ENCODE data around the gene ACSF2. TPM values are rescaled to one million over a fixed set of nuclear protein-coding genes. Genes with fewer than 3 reads are reported as not detected.

The ACSF2 gene
- total RNA-seq (44.4 TPM), polyA plus RNA-seq (ENCODE audit: insufficient read depth, low read depth, low replicate concordance) (404 TPM)
- long read RNA-seq, donor 1, partial matches to known transcripts, result 8 of 9 reads
- long read RNA-seq, donor 1, other reads (novel, unspliced or antisense), result 0 of 9 reads
- long read RNA-seq, donor 2, transcript ACSF2-201 (16 exons, 2,235 nt), result major isoform, 5 of 38 reads
- long read RNA-seq, donor 2, partial matches to known transcripts, result 30 of 38 reads
- long read RNA-seq, donor 2, other reads (novel, unspliced or antisense), result 0 of 38 reads
- long read RNA-seq, donor 3, partial matches to known transcripts, result 38 of 44 reads
- long read RNA-seq, donor 3, other reads (novel, unspliced or antisense), result 0 of 44 reads
- long read RNA-seq, donor 4, partial matches to known transcripts, result 38 of 49 reads
- long read RNA-seq, donor 4, other reads (novel, unspliced or antisense), result 6 of 49 reads
- long read RNA-seq, donor 5, result 0 reads
- long read RNA-seq, donor 6, partial matches to known transcripts, result 0 of 2 reads
- long read RNA-seq, donor 6, other reads (novel, unspliced or antisense), result 0 of 2 reads
- long read RNA-seq, donor 7, transcript ACSF2-201 (16 exons, 2,235 nt), result major isoform, 6 of 23 reads
- long read RNA-seq, donor 7, partial matches to known transcripts, result 11 of 23 reads
- long read RNA-seq, donor 7, other reads (novel, unspliced or antisense), result 5 of 23 reads
- long read RNA-seq, donor 8, partial matches to known transcripts, result 11 of 13 reads
- long read RNA-seq, donor 8, other reads (novel, unspliced or antisense), result 0 of 13 reads
- long read RNA-seq, donor 9, partial matches to known transcripts, result 5 of 6 reads
- long read RNA-seq, donor 9, other reads (novel, unspliced or antisense), result 0 of 6 reads
- long read RNA-seq, donor 10, partial matches to known transcripts, result 18 of 22 reads
- long read RNA-seq, donor 10, other reads (novel, unspliced or antisense), result 0 of 22 reads

DNA sequence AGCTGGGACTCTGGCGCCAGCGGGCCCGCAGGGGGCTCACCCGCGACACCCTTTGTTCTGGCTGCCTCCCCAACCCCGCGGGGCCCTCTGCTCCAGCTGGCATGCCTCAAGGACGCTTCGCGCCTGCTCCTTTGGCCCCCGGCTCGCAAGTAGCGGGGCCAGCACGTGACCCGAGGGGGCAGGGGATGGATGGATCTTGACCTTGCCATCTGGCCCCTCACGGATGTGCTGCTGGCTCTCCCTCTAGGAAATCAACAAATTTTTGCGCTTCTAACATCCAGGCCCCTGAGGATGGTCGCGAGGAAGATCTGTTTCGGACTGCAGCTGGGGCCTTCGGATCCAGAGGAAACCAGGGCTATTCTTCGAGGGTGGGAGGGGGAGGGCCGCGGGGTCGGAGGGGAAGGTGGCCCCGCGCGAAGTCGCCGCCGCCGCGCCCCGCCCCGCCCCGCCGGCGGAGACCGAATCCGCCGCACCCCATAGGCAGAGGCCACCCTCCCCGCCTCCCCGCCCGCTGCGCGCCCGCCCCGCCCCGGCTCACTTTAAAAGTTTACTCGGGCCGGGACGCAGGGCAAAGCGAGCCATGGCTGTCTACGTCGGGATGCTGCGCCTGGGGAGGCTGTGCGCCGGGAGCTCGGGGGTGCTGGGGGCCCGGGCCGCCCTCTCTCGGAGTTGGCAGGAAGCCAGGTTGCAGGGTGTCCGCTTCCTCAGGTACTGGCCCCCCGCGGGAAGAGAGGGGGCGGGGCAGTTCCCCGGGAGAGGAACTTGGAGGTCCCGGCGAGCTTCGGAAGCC lies at the start of gene ACSF2:
TSS of gene ACSF2 (plus strand) at position 537 of the 790 bp plus-strand sequence. CDS start at position 581, 44 bp downstream.
- TF ChIP-seq, protein P1, sequence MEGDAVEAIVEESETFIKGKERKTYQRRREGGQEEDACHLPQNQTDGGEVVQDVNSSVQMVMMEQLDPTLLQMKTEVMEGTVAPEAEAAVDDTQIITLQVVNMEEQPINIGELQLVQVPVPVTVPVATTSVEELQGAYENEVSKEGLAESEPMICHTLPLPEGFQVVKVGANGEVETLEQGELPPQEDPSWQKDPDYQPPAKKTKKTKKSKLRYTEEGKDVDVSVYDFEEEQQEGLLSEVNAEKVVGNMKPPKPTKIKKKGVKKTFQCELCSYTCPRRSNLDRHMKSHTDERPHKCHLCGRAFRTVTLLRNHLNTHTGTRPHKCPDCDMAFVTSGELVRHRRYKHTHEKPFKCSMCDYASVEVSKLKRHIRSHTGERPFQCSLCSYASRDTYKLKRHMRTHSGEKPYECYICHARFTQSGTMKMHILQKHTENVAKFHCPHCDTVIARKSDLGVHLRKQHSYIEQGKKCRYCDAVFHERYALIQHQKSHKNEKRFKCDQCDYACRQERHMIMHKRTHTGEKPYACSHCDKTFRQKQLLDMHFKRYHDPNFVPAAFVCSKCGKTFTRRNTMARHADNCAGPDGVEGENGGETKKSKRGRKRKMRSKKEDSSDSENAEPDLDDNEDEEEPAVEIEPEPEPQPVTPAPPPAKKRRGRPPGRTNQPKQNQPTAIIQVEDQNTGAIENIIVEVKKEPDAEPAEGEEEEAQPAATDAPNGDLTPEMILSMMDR (IDR thresholded peaks at IDR 0.05; ENCODE audit: borderline replicate concordance, extremely low read depth, insufficient read depth), result no peak
- no peaks in the 10 kb centered on the region for H3K9me3 ChIP-seq (ENCODE audit: control insufficient read depth in 2 of 3, insufficient read depth in 1 of 3, low read length in 3 of 3)
- H3K36me3 ChIP-seq (ENCODE audit: control insufficient read depth in 2 of 3, insufficient read depth in 3 of 3, low read length in 3 of 3), result no peaks in the 10 kb centered on the region
- H3K9ac ChIP-seq (ENCODE audit: low read length in 3 of 3), result peak within 1 kb of the TSS; percentile 30 to 88 (median 87)
- peaks cover 3 to 23% (median 13%) of the 10 kb centered on the region in 3 donors for H3K4me1 ChIP-seq (ENCODE audit: control insufficient read depth in 2 of 3, insufficient read depth in 2 of 3, low read depth in 1 of 3, low read length in 3 of 3)
- DNase-seq, result peak; percentile 73 to 89 (median 87)
- FAIRE-seq, result no peak
- peak within 1 kb of the TSS; percentile 59 to 82 for H3K27ac ChIP-seq (ENCODE audit: low read depth in 2 of 2, low read length in 2 of 2)
- H3K4me3 ChIP-seq (ENCODE audit: low read length in 3 of 3), result peak within 1 kb of the TSS; percentile 67 to 90 (median 77)
- intact Hi-C loops (cut with DNase I), result no loop called here
- no peaks in the 10 kb centered on the region for H3K27me3 ChIP-seq (ENCODE audit: control insufficient read depth, insufficient read depth, low read length)

GRCh38 chr17:50379351-50380132 lies 46.5 kb upstream of the ACSF2 start:
- no peak overlapping the region for H3K9ac ChIP-seq (ENCODE audit: low read length in 3 of 3)
- DNase-seq (no peak), FAIRE-seq (no peak)
- no peaks in the 10 kb centered on the region for H3K27me3 ChIP-seq (ENCODE audit: control insufficient read depth, insufficient read depth, low read length)
- H3K36me3 ChIP-seq (ENCODE audit: control insufficient read depth in 2 of 3, insufficient read depth in 3 of 3, low read length in 3 of 3), result peaks cover 0 to 26% (median 12%) of the 10 kb centered on the region in 3 donors
- TF ChIP-seq, protein P1 (IDR thresholded peaks at IDR 0.05; ENCODE audit: borderline replicate concordance, extremely low read depth, insufficient read depth), result no peak
- no peaks in the 10 kb centered on the region for H3K9me3 ChIP-seq (ENCODE audit: control insufficient read depth in 2 of 3, insufficient read depth in 1 of 3, low read length in 3 of 3)
- H3K4me3 ChIP-seq (ENCODE audit: low read length in 3 of 3), result no peak overlapping the region
- intact Hi-C loops (cut with DNase I), result no loop called here
- H3K27ac ChIP-seq (ENCODE audit: low read depth in 2 of 2, low read length in 2 of 2), result no peak overlapping the region
- no peaks in the 10 kb centered on the region for H3K4me1 ChIP-seq (ENCODE audit: control insufficient read depth in 2 of 3, insufficient read depth in 2 of 3, low read depth in 1 of 3, low read length in 3 of 3)

Measured in kidney (tissue), 22 donors.